GM18517 (cell line): ENCODE measurements around the gene TRPM1.

ENCODE experiments used
- ATAC-seq: cut with Tn5 transposase; IDR thresholded peaks from one replicate; pipeline ENCODE4 v1.9.1; 2021; ENCODE audit warnings: mild to moderate bottlenecking, moderate library complexity; ENCODE audit not compliant: unreplicated experiment

The TRPM1 gene

DNA sequence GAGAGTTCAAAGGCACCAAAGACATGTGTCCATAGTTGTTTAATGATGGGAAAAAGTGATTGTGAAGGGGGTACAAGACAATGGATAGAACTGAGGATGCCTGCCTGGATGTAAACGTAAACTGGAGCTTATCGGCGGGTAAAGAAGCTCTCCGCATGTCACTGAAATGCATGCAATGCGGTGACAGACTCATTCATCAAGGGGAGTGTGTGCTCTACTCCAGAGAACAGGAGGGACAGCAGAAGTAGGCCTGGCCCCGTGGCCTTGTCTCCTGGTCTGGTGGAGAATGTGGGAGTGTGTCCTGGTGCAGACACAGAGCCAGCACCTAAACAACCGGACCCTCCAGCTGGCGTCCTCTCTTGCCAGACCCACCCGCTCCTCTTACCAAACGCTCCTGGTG is 50.6 kb downstream of the TRPM1 start:
- ATAC-seq = no peak

DNA sequence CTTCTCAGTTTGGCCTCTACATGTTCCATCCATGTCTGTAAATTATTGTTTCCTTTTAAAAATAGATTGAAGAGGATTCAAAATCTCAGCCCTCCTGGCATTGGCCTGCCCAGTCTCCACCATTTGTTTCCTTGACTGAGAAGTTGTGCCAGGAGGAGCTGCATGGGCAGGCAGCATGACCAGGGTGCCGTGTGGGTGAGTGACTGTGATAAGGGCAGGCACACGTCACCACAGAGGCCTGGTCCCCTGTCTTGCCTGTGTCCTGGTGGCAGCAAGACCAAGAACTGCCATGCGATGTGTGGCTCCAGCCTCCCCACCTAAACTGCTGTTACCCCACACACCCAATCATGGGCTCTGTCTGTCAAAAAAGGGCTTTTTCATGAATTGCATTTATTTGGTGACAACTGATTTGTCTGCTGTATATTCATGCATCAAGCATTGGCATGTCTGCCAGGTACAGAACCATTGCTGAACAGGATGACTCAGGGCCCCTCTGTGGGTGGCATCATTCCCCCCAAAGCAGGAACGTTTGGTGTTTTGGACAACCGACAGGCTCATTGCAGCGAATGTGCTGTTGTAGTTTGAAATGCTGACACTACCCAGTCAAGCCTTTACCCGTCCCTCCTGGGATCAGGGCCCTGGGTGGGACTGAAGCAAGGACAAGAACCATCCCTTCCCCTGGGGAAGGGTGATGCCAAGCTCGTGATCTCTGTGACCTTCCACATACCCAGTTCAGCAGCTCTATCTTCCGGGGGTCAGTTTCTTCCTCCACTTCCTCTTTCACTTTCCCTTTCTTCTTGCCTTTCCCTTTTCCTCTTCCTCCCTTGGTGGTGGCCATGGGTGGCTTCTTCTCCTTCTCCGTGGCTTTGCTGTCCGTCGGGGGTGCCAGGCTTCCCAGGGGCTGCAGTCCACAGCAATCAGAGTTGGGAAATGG is 51.6 kb downstream of the TRPM1 start:
- ATAC-seq = no peak

DNA sequence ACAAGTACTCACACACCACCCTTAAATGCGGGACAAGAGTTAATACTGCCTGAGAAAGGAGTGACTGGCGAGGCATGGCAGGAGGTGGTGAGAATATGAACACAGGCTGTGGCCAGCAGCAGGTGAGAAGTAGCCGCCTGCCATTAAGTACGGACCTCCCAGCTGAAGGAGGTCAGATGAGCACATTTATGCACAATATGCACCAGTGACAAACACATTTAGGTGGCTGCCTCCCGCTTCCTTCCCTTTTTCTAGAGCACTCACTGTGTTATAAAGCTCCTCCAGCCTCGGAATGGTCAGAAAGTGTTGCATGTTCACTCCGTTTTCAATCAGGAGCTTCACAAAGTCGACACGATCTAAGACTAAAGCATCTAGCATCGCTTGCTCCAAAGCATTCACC is 52.4 kb downstream of the TRPM1 start:
- no peak for ATAC-seq

DNA sequence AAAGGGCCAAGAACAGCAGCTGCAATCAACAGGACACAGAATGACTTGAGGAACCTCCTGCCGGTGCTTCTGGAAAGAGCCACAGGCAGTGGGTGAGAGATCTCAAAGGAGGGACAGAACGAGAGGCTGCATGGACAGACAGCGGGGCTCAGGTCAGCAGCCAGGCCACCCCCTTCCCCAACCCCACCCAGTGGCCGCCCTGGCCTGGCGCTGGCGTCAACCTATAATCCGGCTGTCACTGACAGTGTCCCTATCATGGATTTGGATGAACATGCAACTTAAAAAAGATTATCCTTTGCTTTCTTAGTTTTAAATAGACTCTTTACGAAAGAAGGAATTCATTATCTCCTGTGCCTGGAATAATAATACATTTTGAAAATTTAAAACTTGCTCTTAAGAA is 54.1 kb downstream of the TRPM1 start:
- ATAC-seq = no peak

DNA sequence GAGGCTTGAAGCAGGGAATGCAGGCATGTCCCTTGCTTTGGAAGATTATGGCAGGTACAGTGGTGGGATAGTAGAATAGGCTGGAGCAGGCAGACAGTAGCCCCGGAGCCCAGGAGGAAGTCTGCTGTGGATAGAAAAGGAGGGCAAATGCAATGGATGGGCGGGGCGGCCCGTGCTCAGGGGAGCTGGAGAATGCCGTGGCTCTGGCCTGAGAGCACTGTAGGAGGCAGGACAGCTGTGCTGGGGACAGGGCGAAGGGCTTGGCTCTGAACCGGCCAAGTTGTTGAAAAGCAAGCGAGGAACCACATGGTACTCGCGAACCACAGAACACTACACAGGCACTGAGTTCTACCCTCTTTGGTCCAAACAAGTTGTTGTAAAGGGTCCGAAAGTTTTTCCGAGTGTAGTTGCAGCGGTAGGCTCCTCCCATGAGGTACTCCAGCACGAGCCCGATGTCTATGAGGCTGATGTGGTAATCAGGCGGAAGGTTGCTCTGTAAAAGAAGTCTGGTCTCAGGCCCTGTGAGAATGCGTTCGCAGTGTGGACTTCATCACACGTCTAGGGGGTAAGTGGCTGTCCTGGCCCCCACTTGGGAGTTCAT is 54.7 kb downstream of the TRPM1 start:
- no peak for ATAC-seq

DNA sequence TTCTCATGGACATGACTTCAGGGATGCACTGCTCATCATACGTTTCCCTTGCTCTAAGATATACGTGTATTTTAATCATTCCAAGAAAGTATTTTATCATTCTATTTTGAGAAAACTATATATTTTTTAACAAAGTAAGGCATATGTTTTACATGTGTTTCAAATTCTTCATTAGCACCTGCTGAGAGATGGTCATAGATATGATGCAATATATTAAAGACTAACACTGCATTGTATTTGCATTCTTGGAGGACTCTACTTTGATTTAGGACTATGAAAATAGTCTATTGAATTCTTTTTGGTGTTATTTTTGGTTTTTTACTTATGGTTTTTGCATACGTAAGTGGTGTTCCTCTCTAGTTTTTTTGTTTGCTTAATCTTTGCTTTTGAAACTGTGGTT is 55.9 kb downstream of the TRPM1 start:
- ATAC-seq = no peak

DNA sequence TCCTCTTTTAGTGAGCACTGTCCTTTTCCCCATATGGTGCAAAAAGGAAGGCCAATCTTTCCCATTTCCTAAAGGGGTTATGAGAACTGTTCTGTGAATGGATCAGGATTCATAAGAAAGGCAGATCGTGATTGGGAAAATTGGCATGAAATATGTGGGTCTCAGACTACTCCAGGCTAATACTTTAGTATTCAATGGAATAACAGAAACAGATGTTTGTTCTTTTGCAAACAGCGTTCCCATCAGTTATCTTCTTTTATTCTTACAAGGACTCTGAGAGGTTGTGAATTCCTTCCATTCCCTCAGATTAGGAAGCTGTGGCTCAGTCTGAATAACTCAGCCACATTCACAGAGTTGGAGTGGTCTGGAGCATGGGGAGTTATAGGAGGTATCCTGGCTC is 58.8 kb downstream of the TRPM1 start:
- ATAC-seq = no peak

DNA sequence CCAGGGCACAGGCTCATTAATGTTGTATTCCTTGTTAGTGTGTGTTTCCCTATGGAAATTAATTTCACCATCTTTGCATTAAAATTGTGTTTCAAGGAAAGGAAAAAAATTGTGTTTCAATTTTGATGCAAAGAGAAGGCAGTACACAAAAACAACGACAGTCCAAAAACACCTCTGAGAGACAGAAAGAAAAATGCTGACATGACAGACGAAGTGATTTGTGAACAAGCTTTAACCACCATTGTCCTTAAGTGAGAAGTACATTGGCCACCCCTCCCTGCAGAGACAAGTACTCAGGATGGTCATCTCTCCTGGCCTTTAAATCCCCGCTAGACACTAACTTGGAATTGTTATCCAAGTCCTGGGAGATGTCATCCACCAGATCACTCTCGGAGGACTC is 59.9 kb downstream of the TRPM1 start:
- no peak for ATAC-seq

DNA sequence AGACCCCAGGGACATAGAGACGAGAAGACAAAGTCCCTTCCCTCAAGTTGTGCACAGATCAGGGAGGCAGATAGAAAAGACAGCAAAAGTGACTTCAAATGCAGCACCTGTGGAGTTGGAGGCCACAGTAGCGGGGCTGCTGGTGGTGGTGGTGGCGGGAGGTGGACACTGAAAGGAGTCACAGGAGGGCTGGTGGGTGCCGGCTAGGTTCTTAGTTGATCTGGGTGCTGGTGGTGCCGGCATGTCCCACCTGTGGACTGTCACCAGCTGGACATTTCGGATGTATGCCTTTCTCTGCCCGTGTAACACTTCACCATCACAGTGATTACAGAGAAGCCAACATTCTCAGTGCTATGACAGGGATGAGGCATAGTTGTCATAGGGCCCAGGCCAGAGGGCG is 60.9 kb downstream of the TRPM1 start:
- no peak for ATAC-seq

DNA sequence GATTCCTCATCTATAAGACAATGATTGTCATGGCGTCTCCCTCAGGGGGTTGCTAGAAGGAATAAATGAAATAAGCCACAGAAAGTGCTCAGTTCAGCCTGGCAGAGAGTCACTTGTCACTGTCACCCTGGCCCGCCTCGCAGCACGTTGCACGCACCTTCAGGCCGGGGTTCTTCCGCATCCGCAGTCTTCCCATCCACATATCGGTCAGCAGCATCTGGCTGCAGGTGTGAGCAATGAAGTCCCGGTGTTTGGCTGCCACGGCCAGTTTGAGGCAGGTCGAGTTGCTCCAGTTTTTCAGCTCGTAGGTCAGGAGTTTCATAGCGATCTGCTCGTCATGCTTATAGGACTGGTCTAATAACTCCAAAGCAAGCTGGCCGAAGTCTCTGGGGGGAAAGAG is 61.6 kb downstream of the TRPM1 start:
- no peak for ATAC-seq

DNA sequence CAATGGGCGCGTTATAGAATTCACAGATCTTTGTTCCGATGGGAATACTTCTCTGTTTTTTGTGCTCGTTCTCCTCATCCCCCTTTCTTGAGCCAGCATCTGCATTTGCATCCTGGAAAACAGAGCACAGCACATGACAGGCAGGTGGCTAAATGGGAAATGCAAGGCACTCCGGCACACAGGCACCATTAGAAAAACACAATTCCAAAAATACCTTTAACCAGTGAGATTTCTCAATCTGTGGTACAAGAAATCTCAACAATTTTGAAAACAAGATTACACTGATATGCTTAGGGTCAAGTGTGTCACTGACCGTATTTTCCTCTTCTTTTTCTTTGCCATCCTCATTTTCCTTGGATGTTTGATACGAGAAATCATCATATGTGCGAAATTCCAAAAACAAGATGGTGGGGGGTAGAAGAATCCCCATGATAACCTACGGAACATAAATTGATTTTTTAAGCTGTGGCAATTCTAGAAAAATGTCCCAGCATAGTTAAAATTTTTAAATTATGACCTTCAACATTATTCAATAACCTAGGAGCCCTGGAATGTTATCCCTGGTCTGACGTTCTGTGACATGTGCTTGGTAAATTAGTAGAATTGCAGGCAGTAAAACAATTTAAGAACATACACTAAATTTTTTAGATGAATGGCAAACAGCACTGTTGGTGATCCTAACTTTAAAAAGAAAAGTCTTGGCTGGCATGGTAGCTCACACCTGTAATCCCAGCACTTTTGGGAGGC is 63.6 kb downstream of the TRPM1 start:
- no peak for ATAC-seq

DNA sequence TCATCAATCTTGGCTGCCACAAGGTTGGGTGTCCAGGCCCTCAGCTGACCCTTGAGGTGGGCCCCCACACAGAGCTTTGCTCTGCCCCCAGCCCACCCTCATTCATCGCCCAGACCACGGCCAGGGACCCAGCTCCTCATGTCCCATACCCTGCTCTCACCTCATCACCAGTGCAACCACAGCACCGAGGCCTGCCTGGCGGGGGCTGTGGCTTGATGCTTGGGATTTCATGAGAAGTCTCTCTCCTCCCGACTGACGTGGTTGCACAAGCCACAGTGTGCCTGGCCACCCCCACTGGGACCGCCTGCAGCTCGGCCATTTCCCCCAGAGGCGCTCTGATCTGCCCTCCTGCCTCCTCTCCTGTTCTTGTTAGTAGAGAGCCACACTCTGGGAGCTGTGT is 64.7 kb downstream of the TRPM1 start:
- ATAC-seq = no peak

DNA sequence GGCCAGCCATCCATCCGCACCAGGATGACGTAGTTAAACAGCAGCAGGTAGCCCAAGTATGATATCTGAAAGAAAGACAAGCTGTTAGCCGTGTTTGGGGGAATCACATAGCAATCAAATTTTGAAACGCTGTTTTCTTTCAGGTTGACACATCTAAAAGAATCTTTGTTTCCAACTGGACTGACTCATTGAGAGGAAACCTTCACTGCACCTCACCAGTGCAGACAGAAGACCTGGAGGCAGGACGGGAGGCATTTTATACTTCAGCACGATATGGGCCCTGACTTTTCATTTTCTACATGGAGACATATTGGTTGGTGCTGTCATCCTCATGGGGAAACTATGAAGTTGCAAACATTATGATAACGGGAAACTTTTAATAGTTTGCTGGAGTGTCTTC is 65.9 kb downstream of the TRPM1 start:
- ATAC-seq = no peak

DNA sequence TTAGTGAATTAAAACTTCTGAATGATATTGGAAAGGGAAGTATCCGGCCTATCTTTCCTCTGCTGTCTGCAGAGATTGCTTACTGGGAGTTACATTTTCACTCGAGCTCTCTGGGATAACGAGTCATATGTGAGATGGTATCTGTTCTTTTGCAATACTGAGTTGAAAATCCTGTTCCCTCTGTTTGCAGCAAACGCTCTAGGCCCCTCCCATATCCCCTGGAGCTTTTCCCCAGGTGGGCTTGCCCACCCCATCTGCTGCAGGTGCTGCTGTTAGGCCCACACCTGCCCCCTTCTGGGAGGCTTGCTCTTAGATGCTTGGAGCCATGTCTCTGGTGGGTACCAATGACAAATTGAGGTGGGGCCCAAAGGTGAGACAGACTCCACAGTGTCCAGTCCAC is 67.4 kb downstream of the TRPM1 start:
- ATAC-seq = no peak

DNA sequence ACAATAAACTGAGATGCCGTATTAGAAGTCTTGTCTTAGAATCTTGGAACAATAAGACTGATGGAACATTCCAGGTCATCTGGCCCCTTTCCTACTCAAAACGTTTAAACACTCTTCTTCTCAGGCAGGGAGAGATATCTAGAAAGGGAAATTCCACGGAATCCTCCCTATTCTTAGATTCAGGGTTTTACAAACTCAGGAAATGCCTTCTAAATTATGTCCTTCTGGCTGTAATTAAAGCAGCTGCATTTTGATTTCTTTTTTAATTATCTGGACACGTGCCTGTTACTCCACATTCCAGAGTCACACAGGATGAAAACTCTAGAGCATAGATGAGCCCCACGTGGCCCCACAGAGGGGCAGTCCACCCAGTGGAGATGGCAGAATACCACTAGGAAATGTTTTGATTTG is 68.6 kb downstream of the TRPM1 start:
- no peak for ATAC-seq

DNA sequence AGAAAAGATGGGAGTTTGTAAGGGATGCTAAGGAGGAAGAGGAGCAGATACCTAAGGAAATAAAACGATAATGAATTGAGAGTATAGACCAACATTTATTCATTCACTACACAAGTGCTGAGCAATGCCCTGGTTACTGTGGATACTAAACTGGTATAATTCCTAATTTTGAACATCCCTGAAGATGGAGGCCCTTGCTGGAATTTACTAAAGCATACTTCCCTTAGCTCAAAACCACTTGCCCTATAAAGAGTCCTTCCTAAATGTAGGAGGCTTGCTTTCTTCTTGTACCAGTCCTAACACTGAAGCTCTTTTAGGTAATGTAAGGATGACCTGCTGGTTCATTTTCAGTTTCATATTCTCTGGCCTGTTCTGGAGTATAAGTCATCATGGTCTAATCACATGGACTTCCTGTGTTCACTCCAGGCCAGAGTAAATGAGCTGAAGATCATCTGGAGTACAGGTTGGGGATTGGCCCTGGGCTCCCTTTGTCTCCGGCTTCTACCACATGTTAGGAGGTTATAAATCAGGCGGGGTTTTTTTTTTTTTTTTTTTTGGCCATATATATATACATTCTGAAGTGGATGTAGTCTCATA is 70.0 kb downstream of the TRPM1 start:
- no peak for ATAC-seq

DNA sequence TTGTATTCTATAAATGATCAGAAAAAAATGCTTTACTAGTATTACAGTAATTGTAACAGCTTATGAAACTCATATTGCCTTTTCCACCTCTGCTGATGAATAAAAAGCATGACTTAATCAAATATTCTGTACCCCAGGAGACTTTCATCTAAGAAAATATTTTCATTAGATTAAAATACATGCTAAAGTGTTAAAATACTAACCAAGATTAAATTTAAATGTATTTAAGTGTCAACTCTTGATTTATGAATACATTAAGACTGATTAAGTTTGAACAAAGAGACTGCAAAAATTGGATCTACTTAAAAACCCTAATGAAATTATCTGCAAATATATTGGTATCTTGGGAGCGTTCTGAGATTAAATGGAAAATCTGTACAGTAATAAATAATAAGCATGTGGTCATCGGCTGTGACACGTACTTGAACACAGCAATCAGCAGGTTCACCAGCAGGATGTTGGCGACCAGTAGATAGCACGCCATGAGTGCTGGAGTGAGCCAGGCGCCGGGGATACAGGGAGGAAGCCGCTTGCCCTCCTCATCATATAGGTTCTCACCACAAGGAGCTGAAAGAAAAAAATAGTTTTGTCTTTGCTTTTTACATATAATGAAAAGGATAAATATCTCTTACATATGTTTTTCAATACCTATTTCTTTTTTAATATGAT is 73.5 kb downstream of the TRPM1 start:
- no peak for ATAC-seq

DNA sequence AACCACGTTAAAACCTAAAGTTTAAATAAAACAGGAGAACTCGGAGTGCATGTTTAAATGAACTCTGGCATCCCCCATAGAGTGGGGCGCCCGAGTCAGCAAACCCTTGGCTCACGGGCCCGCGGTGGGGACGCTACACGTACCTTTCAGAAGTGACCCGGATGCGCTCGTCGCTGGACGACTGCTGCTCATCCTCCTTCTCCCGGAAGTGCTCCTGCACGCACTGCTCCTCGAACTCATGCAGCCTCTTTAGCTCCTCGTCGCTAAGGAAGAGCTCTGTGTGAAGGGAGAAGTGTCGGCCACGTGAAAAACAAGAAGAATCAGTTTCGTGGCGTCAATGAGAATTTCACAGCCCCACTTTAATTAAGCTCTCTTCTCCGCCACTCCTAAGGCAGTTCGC is 75.5 kb downstream of the TRPM1 start:
- ATAC-seq = no peak

DNA sequence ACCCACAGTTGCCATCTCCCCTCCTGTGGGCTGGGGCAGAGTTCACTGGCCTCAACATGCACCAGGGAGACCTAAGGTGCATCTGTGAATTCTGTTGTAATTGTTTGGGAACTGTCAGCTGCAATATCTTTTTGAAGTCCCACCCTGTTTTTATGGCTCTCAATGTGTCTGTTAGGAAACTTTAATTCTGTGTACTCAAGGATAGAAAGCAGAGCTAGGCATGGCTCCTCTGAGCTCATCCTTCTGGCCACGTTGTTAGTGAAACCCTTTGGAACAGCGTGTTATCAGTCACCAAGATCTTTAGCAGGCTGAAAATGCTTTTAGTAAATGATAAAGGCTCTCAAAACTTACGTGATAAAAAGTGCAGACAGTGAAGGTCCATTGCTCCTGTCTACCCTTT is 76.5 kb downstream of the TRPM1 start:
- no peak for ATAC-seq

DNA sequence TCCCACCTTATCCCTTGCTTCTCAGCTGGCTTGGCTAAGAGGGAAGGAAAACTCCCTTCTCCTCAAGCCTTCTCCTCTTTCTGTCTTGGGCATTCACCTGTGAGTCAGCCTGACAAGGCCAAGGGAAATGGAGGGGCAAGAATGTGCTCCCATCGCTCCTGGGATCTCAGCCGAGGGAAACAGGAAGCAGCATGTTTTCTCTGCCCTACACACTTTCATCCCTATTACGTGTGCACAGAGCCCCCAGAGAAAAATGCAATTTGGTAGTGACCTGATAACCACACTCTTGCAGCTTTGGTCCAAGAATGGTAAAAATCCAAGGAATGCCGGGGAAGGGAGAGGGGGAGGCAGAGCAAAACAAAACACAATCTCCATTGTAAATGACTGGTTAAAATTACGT is 77.2 kb downstream of the TRPM1 start:
- no peak for ATAC-seq

DNA sequence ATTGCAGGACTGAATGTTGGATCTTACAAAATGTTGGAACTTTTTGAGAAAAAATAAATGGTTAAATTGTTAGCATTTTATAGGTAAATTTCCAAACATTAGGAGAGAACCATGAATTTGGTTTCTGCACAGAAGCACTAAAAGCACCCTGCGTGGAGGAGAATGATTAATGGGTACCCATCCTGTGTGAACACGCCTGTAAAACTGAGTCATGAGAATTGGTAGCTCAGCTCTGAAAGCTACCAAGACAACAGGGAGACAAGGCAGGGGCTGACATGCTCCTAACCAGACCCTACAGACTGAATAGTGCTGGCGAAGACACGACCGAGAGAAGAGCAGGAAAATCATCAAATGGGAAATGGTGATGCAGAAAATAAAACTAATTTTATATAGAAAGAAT is 77.7 kb downstream of the TRPM1 start:
- ATAC-seq = no peak
